Activated naive CD4-positive, alpha-beta T cell treated with anti-CD3 and anti-CD28 coated beads, Interleukin-2, amount 50 U/mL, for 72 hours (primary cell): Measurements from ENCODE around the gene CFAP107. TPM values are rescaled to one million over a fixed set of nuclear protein-coding genes. Genes with fewer than 3 reads are reported as not detected.
"Not testable (repeated sequence)": the region's sequence is repeated elsewhere in the genome, so short reads cannot be mapped to it uniquely, and the experiment has no call there.

ENCODE experiments used
- ATAC-seq, 2 donors: fragments of 150-1000 bp; cut with Tn5 transposase; 2 replicates each; pipeline ENCODE4 v1.10.0; 2021; ENCODE audit warnings: mild to moderate bottlenecking in 2 of 2, moderate library complexity in 2 of 2
- DNase-seq, 2 donors: peaks; one replicate each; pipeline ENCODE4 v3.0.0; 2021 to 2022; ENCODE audit warnings: low spot score in 2 of 2
- H3K27ac Mint-ChIP-seq, 2 donors: one replicate each; pipeline ENCODE4 v1.8.0; 2022; ENCODE audit warnings: mild to moderate bottlenecking in 2 of 2, mixed read lengths in 2 of 2
- H3K36me3 Mint-ChIP-seq, 2 donors: one replicate each; pipeline ENCODE4 v1.8.0; 2022; ENCODE audit warnings: mixed read lengths in 2 of 2
- H3K9me3 Mint-ChIP-seq, 2 donors: one replicate each; pipeline ENCODE4 v1.8.0; 2022; ENCODE audit warnings: mixed read lengths in 2 of 2
- total RNA-seq, 2 donors: library from RNA; stranded (reverse); gene quantifications; one replicate each; pipeline ENCODE4 v1.2.3, GENCODE V29; 2022

CFAP107 gene
- total RNA-seq, 2 donors from 2014 or later = not detected

DNA sequence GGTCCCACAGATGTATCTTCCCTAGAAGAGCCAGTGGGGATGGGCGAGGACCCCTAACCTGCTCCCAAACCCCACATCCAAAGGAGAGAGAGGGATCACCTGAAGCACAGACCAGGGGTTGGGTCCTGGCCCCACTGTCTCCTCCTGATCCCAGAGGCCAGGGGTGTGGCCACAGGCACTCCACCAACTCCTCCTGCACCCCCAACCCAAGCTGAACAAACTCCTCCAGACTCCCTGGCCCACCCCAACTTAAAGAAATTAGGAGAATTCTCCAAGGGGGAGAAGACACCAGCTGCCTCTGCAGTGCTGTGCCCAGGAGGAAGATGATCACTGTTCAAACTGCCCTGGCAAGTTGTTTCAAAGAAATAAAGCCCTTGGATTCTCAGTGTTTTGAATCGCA lies 23.0 kb downstream of the CFAP107 start:
- Mint-ChIP-seq H3K9me3 (no peaks in the 10 kb centered on the region), H3K27ac (no peak overlapping the region), H3K36me3 (no peaks in the 10 kb centered on the region)
- ATAC-seq = no peak
- no peak for DNase-seq

DNA sequence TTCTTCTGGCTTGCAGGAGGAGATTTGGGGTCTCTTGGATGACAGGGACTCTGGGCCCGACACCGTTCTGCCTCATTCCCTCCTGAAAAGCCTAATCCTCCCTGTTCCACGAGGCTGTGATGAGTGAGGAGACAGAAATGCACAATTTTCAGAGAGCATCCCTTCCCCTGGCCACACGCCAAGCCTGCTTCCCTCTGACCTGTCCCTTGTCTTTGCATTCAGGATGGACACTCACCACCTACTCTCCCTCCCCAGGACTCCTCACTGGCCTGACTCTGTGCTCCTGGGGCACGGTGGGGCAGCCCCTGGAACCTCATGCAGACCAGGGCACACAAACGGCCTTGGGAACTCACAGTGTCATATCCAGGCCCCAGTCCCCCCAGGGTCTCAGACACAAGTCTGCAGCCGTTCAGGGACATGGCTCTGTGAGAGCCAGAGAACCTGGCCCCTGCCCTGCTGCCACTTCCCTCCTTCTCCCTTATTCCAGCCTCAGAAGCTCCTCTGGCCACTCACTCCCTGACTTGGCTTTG lies 24.0 kb downstream of the CFAP107 start:
- Mint-ChIP-seq H3K36me3 (no peaks in the 10 kb centered on the region), H3K9me3 (no peaks in the 10 kb centered on the region), H3K27ac (no peak overlapping the region)
- no peak for ATAC-seq
- DNase-seq = no peak

DNA sequence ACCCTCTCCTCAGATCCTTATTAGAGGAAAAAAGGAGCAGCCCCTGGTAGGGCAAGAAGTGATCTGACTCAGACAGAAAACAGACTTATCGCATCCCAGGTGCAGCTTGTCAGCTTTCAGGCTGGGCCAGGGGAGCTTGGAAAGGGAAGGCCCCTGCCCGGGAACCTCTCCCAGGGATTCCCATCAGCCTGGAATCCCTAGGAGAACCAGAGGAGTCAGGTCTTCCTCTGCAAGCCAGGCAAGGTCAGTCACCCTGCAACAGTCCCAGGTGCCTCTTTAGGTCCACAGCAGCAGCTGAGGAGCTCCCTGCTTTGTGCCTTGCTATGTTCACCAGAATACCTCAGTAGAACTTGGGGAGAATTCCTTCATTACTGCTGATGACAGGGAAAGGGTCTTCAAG lies 24.6 kb downstream of the CFAP107 start:
- no peak overlapping the region for H3K27ac Mint-ChIP-seq

DNA sequence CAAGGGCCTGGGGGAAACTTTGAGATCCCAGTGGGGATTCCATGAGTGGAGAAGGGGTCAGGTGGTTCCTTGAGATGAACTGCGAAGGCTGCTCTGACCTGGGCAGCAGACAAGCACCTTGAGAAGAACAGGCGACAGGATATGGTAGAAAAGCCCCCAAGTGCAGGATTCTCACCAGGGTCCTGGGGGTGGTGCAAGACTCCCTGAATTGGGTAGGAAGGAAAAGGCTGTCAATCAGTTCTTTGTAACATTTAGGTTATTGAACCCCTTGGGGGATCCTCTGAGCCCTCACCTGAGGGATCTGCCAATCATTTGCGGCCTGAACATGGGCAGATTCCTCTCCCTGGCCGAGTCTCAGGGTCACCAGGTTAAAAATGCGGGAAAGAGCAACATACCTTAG lies 25.2 kb downstream of the CFAP107 start:
- DNase-seq = no peak

More for the DNA sequence above, 24.6 kb downstream of the CFAP107 start:
- DNase-seq = no peak
- no peak for ATAC-seq
- Mint-ChIP-seq H3K36me3 (no peaks in the 10 kb centered on the region), H3K9me3 (no peaks in the 10 kb centered on the region)

DNA sequence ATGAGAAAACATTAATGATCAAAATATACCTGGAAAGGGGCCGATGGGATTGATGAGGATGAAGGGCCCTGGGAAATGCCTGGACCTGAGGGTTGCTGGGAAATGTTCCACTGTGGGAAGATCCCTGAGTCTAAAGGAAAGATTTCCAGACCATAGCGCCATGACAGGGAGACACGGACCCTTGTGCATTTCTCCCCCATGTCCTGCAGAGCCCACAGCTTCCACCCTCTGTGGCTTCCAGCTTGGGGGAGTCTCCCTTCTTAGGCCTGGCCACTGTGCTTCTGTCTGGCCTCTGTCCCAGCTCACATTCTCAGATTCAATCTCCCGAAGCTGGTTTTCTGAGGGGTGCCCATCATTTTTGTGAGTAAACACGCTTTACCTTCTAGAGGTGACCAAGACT lies 26.5 kb downstream of the CFAP107 start:
- ATAC-seq (no peak), DNase-seq (no peak)
- Mint-ChIP-seq H3K9me3 (no peaks in the 10 kb centered on the region), H3K27ac (no peak overlapping the region), H3K36me3 (no peaks in the 10 kb centered on the region)

More for the DNA sequence above, 25.2 kb downstream of the CFAP107 start:
- H3K27ac Mint-ChIP-seq = no peak overlapping the region
- no peaks in the 10 kb centered on the region for H3K36me3 Mint-ChIP-seq
- ATAC-seq = no peak
- H3K9me3 Mint-ChIP-seq = no peaks in the 10 kb centered on the region

DNA sequence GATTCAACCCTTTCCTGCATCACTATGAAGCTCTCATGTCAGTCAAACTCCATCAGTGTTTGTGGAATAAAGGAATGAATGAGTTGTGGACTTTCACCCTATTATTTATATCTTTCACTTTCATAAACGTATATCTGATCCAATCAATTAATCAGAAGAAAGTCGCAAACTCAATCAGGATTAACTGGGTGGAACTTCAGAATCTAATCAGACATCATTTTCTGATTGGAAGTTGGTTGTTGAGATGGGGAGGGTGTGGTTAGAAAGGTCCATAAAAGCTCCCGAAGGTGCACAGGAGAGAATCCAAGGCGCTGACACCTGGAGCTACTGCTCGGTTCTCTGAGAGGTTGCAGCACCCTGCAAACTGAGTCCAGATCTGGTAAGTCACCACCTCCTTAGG lies 27.4 kb downstream of the CFAP107 start, which contains the start of gene PRAMEF12:
Gene PRAMEF12, plus strand, starts transcription at position 301 of the 400 bp plus-strand sequence. CDS start 1,130 bp downstream, outside the sequence.
- Mint-ChIP-seq H3K9me3 (no peaks in the 10 kb centered on the region), H3K27ac (peak within 1 kb of the TSS in 1 of 2 donors; percentile 46), H3K36me3 (no peaks in the 10 kb centered on the region)
- ATAC-seq (no peak), DNase-seq (no peak)

DNA sequence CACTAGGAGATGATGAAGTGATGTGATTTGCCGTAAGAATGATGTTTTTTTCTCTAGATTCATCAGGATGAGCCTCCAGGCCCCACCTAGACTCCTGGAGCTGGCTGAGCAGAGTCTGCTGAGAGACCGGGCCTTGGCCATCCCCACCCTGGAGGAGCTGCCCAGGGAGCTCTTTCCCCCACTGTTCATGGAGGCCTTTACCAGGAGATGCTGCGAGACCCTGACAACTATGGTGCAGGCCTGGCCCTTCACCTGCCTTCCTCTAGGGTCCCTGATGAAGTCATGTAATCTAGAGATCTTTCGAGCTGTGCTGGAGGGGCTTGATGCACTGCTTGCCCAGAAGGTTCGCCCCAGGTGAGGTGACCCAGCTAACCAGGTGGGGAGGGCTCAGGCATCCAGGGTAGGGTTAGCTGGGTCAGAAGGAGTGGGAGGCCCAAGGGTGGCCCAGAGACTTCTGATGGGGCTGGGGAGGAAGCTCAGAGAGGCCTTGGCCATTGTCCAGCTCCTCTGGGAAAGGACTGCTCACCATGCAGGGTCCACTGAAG lies 28.9 kb downstream of the CFAP107 start:
- H3K27ac Mint-ChIP-seq = no peak overlapping the region
- DNase-seq = no peak
- no peak for ATAC-seq
- H3K36me3 Mint-ChIP-seq = no peaks in the 10 kb centered on the region
- no peaks in the 10 kb centered on the region for H3K9me3 Mint-ChIP-seq

DNA sequence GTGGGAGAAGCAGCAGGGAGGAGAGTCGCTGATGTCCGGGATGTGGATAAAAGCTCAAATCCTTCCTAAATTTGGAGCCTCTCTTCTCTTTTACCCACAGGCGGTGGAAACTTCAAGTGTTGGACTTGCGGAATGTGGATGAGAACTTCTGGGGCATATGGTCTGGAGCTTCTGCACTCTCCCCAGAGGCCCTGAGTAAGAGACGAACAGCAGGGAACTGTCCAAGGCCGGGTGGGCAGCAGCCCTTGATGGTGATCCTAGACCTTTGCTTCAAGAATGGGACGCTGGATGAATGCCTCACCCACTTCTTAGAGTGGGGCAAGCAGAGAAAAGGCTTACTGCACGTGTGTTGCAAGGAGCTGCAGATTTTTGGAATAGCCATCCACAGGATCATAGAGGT lies 29.4 kb downstream of the CFAP107 start:
- no peak for DNase-seq
- Mint-ChIP-seq H3K9me3 (no peaks in the 10 kb centered on the region), H3K36me3 (no peaks in the 10 kb centered on the region), H3K27ac (no peak overlapping the region)
- no peak for ATAC-seq

DNA sequence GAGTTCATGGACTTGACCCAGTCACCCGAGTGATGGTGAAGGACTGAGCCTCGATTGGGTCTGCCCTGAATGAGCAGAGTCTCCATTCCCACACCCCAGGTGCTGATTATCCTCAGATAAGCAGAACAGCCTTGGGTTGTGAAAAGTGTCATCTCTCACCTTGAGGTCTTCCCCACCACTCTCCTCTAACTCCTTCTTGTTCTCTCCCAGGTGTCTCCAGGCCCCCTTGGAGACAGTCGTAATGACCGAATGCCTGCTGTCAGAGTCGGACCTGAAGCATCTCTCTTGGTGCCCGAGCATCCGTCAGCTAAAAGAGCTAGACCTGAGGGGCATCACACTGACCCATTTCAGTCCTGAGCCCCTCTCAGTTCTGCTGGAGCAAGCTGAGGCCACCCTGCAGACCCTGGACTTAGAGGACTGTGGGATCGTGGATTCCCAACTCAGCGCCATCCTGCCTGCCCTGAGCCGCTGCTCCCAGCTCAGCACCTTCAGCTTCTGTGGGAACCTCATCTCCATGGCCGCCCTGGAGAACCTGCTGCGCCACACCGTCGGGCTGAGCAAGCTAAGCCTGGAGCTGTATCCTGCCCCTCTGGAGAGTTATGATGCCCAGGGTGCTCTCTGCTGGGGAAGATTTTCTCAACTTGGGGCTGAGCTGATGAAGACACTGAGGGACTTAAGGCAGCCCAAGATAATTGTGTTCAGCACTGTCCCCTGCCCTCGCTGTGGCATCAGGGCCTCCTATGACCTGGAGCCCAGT lies 31.0 kb downstream of the CFAP107 start:
- no peaks in the 10 kb centered on the region for H3K9me3 Mint-ChIP-seq
- ATAC-seq = no peak

DNA sequence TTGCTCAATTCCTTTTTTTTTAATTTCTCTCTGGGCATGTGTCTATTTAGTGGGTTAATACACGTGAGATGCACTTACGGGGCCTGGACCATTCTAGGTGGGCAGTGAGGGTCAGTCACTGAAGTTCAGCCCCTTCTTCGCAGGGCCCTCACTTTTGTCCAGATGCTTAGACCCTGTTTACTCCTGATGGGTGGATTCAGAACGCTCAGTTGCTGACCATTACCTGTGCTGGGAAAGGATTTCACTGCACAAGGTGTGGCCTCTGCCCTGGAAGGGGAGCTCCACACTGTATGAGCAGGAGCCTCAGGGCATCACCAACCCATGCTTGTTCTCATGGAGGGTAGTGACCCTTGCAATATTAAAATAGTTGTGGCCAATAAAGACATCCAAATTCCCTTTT lies 32.1 kb downstream of the CFAP107 start:
- ATAC-seq = no peak
- peaks cover 0 to 1% of the 10 kb centered on the region in 2 donors for H3K9me3 Mint-ChIP-seq

More for the DNA sequence above, 31.0 kb downstream of the CFAP107 start:
- no peaks in the 10 kb centered on the region for H3K36me3 Mint-ChIP-seq
- no peak for DNase-seq
- no peak overlapping the region for H3K27ac Mint-ChIP-seq

DNA sequence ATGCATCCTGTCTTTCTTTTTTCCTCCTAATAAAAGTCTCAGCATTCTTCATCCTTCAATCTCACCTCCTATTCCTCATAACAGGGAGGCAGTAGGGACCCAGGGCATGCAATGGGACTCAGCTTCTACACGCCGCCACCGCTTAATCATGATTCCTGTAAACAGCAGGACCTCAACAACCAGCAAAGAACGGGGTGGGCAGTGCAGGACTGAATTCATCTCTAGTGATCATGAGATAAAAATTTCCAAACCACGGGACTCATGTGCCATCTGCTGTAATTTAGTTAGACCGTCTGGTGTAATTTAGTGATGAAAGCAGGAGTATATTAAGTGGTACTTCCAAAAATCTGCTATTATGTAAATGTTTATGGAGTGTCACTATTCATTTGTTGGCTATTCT lies 32.9 kb downstream of the CFAP107 start:
- Mint-ChIP-seq H3K9me3 (peaks cover 0 to 8% of the 10 kb centered on the region in 2 donors), H3K36me3 (peaks cover 0 to 10% of the 10 kb centered on the region in 2 donors), H3K27ac (no peak overlapping the region)
- ATAC-seq (no peak), DNase-seq (no peak)

More for the DNA sequence above, 32.1 kb downstream of the CFAP107 start:
- no peak for DNase-seq
- H3K27ac Mint-ChIP-seq = no peak overlapping the region
- peaks cover 0 to 2% of the 10 kb centered on the region in 2 donors for H3K36me3 Mint-ChIP-seq

DNA sequence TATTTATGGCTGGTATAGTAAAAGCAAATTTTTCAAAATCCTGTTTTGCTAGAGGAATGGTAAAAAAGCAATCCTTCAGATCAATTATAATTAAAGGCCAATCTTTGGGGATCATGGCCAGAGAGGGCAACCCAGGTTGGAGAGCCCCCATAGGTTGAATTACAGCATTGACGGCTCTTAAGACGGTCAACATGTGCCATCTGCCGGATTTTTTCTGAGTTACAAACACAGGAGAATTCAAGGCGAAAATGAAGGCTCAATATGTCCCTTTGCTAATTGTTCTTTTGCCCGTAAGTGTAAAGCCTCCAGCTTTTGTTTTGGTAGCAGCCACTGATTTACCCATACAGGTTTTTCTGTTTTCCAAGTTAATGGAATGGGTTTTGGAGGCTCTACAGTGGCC lies 35.5 kb downstream of the CFAP107 start:
- not testable (repeated sequence) for H3K27ac Mint-ChIP-seq, DNase-seq, ATAC-seq
- peaks cover 9 to 17% of the 10 kb centered on the region in 2 donors for H3K9me3 Mint-ChIP-seq
- H3K36me3 Mint-ChIP-seq = peaks cover 9 to 21% of the 10 kb centered on the region in 2 donors

DNA sequence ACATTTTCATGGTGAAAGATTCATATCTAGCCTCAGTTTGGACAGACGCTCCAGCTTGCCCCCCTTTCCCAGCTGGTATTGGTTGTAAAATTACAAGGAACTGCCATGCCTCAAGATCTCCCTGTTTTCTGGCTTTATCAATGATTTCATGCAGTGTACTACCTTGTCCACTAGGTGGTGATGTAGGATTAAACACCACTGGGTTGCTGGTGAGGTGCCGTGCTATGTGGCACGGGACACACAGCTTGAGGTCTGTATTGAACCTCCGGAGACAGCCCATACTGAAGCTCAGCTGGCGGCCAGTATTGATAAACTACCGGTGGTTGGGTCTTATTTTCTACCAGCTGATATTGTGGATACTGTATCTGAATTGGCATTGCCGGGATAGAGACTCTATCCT lies 37.8 kb downstream of the CFAP107 start:
- not testable (repeated sequence) for ATAC-seq, H3K27ac Mint-ChIP-seq
- DNase-seq = peak in 1 of 2 donors; percentile 10
- Mint-ChIP-seq H3K9me3 (peaks cover 9 to 17% of the 10 kb centered on the region in 2 donors), H3K36me3 (peaks cover 9 to 21% of the 10 kb centered on the region in 2 donors)

DNA sequence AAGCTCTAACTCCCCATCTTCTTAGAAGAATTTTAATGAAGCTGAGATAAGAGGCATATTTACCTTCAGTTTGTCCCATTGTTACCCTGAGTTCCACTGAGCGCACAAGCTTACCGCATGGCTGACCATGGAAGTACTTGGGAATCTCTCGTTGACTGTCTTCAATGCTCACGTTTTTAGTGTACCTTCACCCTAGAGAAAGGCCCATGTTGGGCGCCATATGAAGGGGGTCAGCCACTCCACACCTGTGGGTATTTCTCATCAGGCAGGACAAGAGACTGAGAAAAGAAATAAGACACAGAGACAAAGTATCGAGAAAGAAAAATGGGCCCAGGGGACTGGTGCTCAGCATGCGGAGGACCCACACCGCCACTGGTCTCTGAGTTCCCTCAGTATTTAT lies 38.7 kb downstream of the CFAP107 start:
- H3K9me3 Mint-ChIP-seq = peaks cover 9 to 17% of the 10 kb centered on the region in 2 donors
- ATAC-seq, H3K27ac Mint-ChIP-seq, DNase-seq: not testable (repeated sequence)
- peaks cover 9 to 21% of the 10 kb centered on the region in 2 donors for H3K36me3 Mint-ChIP-seq

DNA sequence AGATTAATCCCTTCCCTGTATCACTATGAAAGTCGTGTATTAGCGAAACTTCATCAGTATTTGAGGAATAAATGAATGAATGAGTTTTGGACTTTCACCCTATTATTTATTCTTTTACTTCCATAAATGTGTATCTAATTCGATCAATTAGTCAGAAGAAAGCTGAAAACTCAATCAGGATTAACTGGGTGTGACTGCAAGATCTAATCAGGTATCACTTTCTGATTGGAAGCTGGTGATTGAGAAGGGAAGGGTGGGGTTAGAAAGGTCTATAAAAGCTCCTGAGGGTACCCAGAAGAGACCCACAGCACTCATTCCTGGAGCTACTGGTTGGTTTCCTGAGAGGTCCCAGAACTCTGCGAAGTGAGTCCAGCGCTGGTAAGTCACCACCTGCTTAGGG lies 45.1 kb downstream of the CFAP107 start, which contains the start of gene PRAMEF1:
Gene PRAMEF1, plus strand, starts transcription at position 301 of the 400 bp plus-strand sequence. CDS start 1,831 bp downstream, outside the sequence.
- not testable (repeated sequence) for H3K27ac Mint-ChIP-seq, DNase-seq, H3K9me3 Mint-ChIP-seq, ATAC-seq, H3K36me3 Mint-ChIP-seq

DNA sequence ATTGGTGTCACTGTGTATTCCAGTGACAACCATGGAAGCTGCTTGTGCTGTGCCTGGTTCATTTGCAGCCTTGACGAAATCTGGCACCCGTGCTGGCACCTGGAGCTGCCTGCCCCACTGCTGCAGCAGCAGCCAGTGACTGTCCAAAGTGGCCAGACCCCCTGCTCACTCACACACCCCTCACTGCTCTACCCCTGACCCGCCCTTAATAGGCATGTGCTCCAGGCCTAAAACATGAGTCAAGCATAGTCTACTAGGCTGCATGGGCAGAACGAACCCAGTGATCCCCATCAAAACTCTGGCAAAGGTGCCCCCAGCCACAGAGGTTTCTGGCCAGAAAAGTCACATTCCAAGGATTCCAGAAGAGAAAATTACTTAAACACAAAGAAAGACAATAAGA lies 52.9 kb downstream of the CFAP107 start:
- no peak for ATAC-seq
- no peak for DNase-seq
- Mint-ChIP-seq H3K9me3 (no peaks in the 10 kb centered on the region), H3K27ac (no peak overlapping the region), H3K36me3 (no peaks in the 10 kb centered on the region)

DNA sequence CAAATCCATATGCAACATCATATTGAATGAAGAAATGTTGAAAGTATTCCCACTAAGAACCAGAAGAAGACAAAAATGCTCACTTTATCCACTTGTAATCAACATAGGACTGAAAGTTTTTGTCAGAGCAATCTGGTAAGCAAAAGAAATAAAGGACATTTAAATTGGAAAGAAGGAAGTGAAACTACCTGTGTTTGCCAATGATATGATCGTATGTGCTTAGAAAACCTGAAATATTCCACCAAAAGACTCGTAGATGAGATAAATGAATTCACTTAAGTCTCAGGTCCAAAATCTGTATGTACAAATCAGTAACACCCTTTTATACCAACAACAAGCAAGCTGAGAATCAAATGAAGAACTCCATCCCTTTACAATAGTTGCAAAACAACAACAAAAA lies 53.7 kb downstream of the CFAP107 start:
- peaks cover 0 to 2% of the 10 kb centered on the region in 2 donors for H3K36me3 Mint-ChIP-seq
- ATAC-seq = no peak
- H3K27ac Mint-ChIP-seq = no peak overlapping the region
- peaks cover 2 to 3% of the 10 kb centered on the region in 2 donors for H3K9me3 Mint-ChIP-seq
- DNase-seq = no peak
